ENCODE results near the gene TMEM42.

The TMEM42 gene

DNA sequence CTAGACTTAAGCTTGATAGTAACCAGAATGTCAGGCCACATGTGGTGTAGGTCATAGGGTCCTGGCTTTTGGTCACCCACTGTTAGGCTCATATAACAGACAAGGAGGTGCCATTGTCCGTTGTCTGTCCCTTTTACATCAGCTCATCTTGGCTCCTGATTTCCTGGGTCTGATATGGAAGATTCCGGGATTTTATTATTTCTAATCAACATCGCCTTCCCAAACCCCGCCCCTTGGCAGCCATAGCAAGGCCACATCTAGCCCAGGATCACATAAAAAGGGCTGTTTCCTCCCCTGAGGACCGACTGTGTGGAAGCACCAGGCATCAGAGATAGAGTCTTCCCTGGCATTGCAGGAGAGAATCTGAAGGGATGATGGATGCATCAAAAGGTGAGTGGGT is 12.6 kb downstream of the TMEM42 start, which contains the start of gene TGM4:
TGM4 (plus strand) TSS at position 301 of the 400 bp plus-strand sequence; CDS start at position 372, 71 bp downstream.
- DNase-seq (ENCODE audit: low spot score): no peak

DNA sequence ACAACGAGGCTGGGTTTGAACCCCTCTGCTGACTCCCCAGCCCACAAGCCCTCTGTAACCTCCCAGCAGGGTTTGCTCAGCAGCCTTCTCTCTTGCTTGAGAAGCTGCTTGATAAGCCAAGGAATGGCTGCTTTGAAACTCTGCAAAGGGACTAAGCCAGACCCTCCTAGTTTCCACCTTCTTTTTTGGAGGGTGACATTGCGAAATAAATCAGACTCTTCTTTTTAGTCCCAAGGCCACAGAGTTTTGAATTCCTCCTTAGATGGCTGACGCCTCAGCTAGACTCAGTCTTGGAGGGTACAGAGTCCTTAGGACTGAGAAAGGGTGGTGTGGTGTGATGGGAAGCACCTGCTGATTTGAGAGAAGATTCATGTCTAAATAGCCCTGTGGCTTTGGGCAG is 13.9 kb downstream of the TMEM42 start:
- DNase-seq (ENCODE audit: low spot score): no peak

DNA sequence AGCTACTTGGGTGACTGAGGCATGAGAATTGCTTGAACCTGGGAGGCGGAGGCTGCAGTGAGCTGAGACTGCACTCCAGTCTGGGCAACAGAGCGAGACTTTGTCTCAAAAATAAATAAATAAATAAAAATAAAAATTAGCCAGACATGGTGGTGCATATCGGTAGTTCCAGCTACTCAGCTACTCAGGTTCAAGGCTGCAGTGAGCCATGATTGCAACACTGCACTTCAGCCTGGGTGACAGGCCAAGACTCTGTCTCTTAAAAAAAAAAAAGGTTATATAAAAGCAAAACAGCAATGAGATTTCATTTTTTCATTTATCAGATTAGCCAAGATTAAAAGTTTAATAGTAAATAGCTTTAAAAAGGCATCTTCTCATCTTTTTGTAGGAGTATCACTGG is 15.6 kb downstream of the TMEM42 start:
- no peak for DNase-seq (ENCODE audit: low spot score)

DNA sequence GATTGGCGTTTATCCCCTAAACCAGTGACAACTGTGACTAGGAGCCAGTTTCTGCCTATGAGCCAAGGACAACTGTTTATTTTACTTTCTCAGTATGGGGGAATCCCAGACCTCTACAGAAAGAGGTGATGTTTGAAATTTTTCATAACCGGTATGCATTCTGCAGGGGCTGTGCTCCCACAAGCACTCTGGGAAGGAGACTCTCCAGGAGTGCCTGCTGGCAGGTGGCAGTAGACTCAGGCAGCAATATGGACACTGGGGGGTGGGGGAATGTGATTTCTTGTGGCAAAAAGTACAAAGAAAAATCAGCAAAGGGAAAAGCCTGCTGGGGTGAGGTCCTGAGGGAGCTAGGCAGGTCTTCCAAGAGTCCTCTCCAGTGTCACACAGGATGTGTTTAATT is 18.6 kb downstream of the TMEM42 start:
- no peak for DNase-seq (ENCODE audit: low spot score)

DNA sequence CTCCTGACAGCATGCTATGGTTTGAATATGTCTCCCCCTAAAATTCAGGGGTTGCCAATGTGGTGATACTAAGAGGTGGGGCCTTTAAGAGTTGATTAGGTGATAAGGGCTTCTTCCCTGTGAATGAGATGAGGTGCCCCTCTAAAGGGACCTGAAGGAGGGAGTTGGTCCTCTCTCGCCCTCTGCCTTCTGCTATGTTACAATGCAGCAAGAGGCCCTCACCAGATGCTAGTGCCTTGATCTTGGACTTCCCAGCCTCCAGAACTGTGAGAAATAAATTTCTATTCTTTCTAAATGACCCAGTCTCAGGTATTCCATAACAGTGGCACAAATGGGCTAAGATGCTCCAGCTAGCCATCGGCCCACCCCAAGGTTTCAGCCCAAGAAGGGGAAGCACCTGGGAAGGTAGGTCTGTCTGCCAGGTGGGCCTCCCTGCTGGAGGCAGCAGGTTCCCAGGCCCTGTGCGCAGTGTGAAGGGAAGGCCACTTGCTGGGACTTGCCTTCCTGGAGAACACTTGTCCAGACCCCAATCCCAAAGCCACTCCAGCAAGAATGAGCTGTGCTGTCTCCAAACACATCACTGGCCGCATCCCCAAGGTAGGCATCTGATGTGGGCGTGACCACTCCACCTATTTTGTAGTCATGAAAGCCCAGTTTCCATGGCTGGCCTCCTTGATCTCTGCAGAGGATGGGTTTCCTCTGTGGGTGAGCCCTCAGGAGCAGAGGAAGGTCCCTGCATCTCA is 21.7 kb downstream of the TMEM42 start:
- DNase-seq (ENCODE audit: low spot score): no peak

DNA sequence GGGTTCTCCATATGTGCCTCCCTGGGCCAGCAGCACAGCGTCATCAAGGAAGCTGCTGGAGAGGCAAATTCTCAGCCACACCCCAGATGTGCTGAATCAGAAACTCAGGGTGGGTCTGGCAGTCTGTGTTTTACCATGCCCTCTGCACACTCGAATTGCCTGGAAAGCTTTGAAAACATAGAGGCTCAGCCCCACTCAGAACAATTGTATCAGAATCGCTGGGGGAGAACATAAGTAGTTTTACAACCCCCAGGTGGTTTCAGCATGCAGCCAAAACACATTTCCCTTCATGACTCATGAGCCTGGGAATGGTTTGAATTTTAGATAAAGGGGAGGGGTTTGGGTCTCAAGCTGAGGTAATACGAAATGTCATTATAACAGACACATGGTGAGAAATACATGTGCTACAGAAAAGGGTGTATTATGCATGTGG is 22.3 kb downstream of the TMEM42 start:
- DNase-seq (ENCODE audit: low spot score): no peak

DNA sequence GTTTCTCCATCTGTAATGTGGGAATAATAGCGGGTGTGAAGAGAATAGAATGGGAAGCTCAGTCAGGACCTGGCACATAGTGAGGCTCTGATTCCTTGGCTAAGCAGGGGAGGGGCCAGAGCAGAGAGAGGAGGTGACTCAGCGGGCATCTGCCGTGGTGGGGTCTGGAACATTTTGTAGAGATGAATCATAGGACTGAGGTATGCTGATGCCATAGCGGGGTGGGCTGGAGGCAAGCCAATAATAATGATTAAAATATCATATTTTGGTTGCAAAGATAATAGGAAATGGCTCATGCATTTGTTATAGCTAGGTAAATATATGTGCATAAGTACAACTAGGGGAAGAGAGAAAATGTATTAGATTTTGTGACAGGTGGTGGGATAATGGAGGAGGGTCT is 23.9 kb downstream of the TMEM42 start:
- DNase-seq (ENCODE audit: low spot score): no peak

DNA sequence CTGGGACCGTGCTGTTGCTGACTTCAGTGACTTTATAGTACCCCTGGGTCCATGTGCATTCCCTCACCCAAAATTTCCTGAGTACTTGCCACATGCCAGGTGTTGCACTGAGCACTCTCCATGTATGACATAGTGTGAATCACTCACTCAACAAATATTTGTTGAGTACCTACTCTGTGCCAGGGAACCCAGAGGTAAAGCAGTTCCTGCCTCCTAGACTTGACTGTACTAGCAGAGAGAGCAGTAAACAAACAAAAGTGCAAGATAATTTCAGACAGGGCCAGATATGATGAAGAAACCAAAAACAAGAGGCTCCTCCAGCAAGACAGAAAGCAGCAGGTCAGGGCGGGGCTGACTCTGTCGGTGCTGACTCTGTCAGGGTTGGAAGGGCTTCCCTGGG is 24.8 kb downstream of the TMEM42 start:
- DNase-seq (ENCODE audit: low spot score): no peak

DNA sequence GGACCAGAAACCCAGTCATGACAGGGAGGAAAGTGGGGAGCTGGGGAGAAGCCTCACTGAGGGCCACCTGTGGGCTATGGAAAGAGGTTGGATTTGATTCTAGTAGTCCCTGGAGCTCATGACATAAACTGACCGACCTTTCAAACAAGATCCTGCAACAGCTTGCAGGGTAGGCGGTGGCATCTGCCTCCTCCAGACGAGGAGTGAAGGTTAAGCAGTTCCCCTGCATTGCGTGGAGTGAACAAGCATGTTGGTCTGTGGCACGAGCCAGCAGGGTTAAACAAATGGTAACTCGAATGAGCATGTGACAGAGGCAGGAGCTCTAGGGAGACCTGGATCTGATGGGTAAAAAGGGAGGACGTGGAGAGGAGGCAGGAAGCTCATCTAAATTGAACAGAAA is 25.4 kb downstream of the TMEM42 start:
- DNase-seq (ENCODE audit: low spot score): no peak

DNA sequence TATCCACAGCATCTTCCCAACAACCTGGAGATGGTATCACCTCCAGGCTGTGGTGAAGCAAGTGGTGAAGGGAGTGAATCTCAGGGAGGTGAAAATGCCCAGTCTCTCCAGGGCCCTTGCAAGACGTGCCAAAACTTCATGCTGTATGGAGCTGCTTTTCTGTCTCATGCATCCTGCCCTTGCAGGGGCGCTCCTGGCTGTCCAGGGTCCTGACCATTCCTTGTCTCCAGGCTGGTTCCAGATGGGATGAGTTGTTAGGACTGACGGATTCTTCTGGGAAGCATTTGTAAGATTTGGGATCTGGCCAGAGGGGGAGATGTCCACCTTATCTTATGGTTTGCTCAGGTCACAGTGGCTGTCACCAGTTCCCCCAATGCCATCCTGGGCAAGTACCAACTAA is 28.5 kb downstream of the TMEM42 start:
- no peak for DNase-seq (ENCODE audit: low spot score)

DNA sequence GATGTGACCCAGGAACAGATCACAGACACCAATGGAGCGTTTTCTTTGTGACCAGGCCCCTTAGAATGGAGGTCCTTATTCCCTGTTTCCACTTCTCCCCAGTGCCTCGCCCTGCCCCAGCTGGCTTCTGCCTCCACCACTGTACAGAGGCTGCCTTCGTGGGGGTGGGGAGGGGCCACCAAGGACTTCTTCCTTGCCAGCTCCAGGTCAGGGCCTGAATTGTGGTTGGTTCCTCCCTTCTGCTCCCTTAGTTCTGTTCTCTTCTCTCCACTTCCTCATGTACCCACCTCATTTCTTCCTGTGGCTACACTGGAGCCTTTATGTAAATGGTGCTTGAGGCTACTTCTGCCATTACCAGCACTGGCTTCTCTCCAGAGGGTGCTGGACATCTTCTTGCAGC is 29.1 kb downstream of the TMEM42 start:
- DNase-seq (ENCODE audit: low spot score): no peak

DNA sequence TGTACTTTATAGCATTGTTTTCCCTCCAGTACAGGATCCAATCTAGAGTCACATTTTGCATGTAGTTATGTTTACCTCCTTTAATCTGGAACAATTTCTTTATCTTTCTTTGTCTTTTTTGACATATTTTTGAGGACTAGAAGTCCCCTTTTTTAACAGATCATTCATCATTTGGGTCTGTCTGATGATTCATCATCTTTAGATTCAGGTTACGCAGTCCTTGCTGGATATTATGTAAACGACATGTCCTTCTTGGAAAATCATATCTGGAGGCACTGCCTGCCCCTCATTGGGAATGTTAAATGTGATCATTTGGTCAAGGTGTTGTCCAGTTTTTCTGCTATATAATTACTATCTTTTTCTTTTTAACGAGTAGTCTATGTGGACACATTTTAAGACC is 31.0 kb downstream of the TMEM42 start:
- no peak for DNase-seq (ENCODE audit: low spot score)

DNA sequence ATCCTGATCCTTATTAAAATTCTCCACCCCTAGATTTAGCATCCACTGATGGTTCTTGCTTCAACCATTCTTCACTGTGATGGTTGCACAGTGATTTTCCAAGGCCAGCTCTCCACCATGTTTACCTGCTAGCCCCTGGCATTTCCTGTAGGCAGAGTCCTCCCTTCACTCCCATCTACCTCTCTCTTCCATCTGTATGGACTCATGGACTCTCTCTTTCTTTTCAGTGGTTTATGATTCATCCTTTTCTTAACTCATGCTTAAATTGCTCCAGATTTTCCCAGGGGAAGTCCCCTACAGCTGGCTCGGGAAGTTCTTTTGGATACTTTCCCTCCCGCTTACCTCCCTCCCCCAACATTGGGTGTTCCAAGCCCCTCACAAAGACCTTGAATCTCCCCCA is 31.4 kb downstream of the TMEM42 start:
- no peak for DNase-seq (ENCODE audit: low spot score)

DNA sequence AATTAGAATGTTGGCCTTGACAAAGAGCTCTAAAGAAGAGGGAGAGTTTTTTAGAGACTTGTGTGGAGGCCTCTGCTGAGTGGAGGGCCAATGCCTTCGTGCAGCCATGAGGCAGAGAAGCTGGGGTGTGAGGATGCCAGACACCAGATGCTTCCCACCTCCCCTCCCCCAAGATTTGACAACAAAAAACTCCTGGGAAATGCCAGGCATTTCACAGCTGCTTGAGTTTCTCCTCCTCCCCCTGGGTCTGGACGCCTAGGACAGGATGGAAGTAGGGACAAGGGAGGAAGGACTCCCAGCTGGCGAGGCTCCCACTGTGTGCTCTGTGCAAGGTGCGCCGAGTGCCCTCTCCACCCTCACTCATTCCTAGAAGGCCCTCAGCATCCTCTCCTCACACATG is 32.8 kb downstream of the TMEM42 start:
- no peak for DNase-seq (ENCODE audit: low spot score)

DNA sequence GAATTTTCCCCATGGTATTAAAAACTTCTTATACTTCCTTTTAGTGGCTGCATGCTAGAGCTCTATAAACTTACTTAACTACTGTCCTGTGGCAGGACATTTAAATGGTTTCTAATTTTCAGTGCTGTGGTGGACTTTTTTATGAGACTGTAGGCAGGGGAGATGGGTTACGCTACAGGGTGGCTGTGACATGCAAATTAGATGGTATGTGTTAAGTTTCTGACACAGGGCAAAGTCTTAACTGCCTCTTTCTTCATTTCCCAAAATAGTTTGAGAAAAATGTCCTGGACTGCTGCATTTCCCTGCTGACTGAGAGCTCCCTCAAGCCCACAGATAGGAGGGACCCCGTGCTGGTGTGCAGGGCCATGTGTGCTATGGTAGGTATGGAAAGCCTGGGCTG is 34.7 kb downstream of the TMEM42 start:
- DNase-seq (ENCODE audit: low spot score): no peak

DNA sequence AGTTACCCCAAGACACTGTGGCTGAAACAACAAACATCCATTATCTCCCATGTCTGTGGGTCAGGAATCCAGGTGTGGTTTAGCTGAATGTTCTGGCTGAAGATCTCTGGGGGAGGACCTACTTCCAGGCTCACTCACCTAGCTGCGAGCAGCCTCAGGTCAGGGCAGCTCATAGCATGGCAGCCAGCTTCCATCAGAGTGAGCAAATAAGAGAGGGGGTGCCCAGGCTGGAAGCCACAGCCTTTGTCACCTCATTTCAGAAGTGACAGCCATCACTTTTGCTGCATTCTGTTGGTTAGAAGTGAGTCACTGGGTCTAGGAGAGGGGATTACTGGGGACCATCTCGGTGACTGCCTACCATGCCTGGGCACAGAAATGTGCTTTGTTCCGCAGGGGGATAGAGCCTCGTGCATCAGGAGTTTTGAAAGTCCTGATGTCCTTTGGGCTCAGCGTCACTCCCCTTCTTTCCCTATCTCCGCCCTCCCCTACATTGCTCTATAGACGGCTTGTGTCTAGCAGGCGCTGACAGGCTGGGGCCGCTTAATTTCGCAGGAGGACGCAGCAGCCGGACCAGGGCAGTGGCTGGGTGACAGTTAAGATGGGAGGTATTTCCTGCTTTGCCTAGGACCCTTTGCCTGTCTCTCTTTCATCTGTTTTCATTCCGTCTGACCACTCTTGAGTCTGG is 38.1 kb downstream of the TMEM42 start:
- DNase-seq (ENCODE audit: low spot score): no peak

DNA sequence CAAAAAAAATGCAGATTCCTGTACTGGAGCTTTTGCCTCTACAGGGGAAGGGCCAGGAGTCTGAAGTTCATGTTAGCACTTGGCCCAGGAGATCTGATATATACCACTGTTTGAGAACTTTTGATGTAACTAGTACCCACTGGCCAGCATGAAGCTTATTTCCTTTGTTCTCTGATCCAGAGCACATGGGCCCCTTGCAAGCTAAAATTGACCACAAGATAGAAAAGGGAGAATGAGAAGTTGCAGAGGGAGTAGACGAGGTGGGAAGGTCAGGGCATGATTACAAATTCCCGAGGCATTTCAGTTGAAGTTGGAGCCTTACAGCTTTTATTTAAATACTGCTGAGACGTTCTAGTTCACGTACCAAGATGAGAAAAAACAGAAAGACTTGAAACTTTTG is 40.9 kb downstream of the TMEM42 start:
- no peak for DNase-seq (ENCODE audit: low spot score)

DNA sequence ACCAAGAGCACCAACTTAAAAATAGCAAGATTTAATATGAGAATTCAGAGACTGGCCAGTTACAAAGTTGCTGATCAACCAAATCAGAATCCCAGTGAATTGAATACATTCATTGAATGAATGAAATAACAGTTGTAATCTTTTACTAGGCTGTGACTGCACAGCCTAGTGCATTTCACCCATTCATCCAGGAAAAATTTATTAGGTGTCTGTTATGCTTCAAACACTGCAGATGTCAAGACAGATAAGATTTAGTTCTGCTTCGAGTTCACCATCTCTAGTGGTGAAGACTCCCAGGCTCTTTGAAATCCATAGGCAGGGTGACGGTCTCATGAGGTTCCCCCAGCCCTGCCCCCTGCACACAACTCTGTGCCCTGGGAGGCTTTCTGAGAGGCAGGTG is 41.6 kb downstream of the TMEM42 start:
- no peak for DNase-seq (ENCODE audit: low spot score)

DNA sequence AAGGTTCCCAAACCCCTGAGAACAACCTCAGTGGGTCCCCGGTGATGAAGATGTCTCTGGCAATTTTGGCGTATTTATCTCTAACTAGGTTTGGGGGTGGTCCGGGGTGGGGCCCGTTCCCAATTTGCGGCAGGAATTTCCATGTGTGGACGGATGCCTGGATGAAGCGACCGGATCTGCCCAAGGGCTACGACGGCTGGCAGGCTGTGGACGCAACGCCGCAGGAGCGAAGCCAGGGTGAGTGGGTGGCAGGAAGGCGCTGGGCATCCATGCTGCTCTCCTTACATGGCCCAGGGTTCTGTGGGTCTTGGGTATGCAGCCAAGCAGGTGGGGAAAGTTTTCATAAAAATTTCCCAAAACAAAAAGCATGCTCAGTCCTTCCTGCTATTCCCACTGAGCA is 42.0 kb downstream of the TMEM42 start:
- no peak for DNase-seq (ENCODE audit: low spot score)

DNA sequence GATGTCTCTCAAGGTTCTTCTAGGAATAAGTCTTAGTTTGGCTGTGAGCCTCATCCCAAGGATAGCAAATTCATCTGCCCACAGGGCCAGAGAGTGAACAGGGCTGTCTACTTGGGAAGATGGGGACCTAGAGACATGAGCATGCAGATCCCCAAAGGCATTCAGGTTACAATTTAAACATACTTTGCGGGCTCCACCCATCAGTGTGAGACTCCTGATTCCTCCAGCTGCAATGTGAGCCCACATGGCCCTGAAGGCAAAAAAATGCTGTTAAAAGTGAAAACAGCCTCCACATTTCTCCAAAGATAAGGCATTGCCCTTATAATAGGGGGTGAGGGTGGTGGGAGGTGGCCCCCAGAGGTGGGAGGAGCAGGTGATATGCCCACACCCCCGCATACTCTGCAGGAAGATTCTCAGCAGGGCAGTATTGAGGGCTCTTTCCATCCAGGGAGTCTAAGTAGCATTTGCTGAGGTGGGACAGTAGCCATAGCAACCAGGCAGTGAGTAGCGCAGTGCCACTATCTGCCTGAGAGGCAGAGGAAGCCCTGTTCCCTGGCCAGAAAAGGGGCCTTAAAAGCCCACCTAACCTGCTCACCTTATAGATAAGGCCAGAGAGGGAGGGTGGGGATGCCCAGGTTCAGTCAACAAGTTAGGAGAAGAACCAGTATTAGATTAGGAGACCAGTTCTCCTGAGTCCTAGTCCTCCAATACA is 43.9 kb downstream of the TMEM42 start:
- no peak for DNase-seq (ENCODE audit: low spot score)

DNA sequence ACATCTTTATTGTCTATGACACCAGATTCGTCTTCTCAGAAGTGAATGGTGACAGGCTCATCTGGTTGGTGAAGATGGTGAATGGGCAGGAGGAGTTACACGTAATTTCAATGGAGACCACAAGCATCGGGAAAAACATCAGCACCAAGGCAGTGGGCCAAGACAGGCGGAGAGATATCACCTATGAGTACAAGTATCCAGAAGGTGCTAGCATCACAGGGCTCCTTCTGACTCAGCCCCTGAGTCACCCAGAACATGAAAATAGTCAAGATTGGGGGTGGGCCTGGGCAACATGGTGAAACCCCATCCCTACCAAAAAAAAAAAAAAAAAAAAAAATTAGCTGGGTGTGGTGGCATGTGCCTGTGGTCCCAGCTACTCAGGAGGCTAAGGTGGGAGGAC is 45.3 kb downstream of the TMEM42 start:
- DNase-seq (ENCODE audit: low spot score): no peak

DNA sequence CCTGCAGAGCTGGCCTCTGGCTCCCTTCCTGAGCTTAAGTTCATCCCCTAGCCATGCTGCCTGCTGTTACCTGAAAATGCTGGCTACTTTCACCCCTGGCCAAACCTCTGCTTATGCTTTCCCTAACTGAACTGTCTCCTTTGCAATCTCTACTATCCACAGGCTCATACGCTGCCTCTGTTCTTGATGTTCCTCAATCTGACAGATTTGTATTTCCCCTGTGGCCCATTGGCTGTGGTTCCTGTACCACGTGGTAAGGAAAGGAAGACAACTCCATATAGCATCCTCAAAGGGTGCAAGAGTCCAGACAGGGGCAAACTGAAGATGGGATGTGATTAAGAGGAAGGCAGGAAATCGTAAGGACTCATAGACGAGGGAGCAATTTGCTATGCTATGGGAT is 45.9 kb downstream of the TMEM42 start:
- DNase-seq (ENCODE audit: low spot score): no peak

DNA sequence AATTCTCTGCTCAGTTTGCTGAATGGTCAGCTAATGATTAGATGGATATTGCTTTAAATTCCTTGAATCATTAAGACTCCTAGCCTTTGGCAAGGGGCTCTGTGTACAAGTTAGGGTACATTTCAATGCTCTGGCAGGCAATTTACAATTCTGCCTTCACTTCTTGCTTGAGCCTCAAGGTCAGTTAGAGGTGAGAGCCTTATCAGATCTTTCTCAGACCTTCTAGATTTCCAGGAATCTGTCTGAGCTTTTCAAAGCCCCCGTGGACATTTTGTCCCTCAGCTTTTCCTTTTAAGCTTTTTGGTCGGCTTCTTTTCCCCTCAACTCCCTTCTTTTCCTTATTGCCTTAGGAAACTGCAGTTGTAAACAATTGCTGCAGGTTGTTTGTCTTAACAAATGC is 47.4 kb downstream of the TMEM42 start:
- no peak for DNase-seq (ENCODE audit: low spot score)
